WTC11 (cell line): ENCODE results near the gene ADORA1. TPM values are rescaled to one million over a fixed set of nuclear protein-coding genes. Genes with fewer than 3 reads are reported as not detected.

ENCODE experiments used
- ATAC-seq: fragments of 200-7000 bp; cut with Tn5 transposase; 2 replicates; pipeline ENCODE4 v1.10.0; 2021; ENCODE audit warnings: mild to moderate bottlenecking, moderate library complexity
- CTCF ChIA-PET: fragments of 300-600 bp; sonication (Branson Sonifier 250); formaldehyde crosslinking; loops from one replicate; lab custom pipeline; 2021; ENCODE audit warnings: antibody characterized with exemption; lab: Charles Lee
- POLR2A ChIA-PET: fragments of 350-600 bp; sonication (Branson Sonifier 250); formaldehyde crosslinking; loops from one replicate; lab custom pipeline; 2021; ENCODE audit warnings: antibody characterized with exemption; lab: Charles Lee
- DNase-seq: peaks from one replicate; pipeline ENCODE4 v3.0.0; 2021; ENCODE audit warnings: low spot score
- H3K27ac Mint-ChIP-seq: 2 replicates; pipeline ENCODE4 v1.8.0; 2021; ENCODE audit warnings: mixed read lengths
- H3K27me3 Mint-ChIP-seq: 2 replicates; pipeline ENCODE4 v1.8.0; 2021; ENCODE audit warnings: low read depth, mild to moderate bottlenecking, moderate library complexity, mixed read lengths
- H3K36me3 Mint-ChIP-seq: 2 replicates; pipeline ENCODE4 v1.8.0; 2021; ENCODE audit warnings: mixed read lengths
- H3K4me1 Mint-ChIP-seq: 2 replicates; pipeline ENCODE4 v1.8.0; 2022; ENCODE audit warnings: mixed read lengths
- H3K4me3 Mint-ChIP-seq: 2 replicates; pipeline ENCODE4 v1.8.0; 2021; ENCODE audit warnings: mild to moderate bottlenecking, moderate library complexity, mixed read lengths
- H3K9me3 Mint-ChIP-seq: 2 replicates; pipeline ENCODE4 v1.8.0; 2021; ENCODE audit warnings: mixed read lengths
- ARID4B ChIP-seq: sonication (generic); formaldehyde crosslinking; IDR thresholded peaks from 2 replicates; pipeline ENCODE4 v1.8.0; 2023; ENCODE audit warnings: missing genetic modification reagents, mild to moderate bottlenecking, borderline replicate concordance
- CREB1 ChIP-seq: sonication (generic); formaldehyde crosslinking; IDR thresholded peaks from 2 replicates; pipeline ENCODE4 v1.8.0; 2023; ENCODE audit warnings: mild to moderate bottlenecking, missing genetic modification reagents
- CREM ChIP-seq: sonication (generic); formaldehyde crosslinking; IDR thresholded peaks from 2 replicates; pipeline ENCODE4 v1.8.1; 2022; ENCODE audit warnings: mild to moderate bottlenecking, missing genetic modification reagents, moderate library complexity
- ELF4 ChIP-seq: sonication (generic); formaldehyde crosslinking; IDR thresholded peaks from 2 replicates; pipeline ENCODE4 v1.8.1; 2022; ENCODE audit warnings: low read depth, mild to moderate bottlenecking, moderate library complexity, missing genetic modification reagents
- EMX1 ChIP-seq: fragments of 250-450 bp; sonication (Bioruptor Pico); IDR thresholded peaks from 2 replicates; pipeline ENCODE4 v1.8.0; 2021; ENCODE audit warnings: mild to moderate bottlenecking
- ERG ChIP-seq: fragments of 250-450 bp; sonication (Bioruptor Pico); IDR thresholded peaks from 2 replicates; pipeline ENCODE4 v1.8.0; 2021; ENCODE audit warnings: mild to moderate bottlenecking
- ETV6 ChIP-seq: sonication (generic); formaldehyde crosslinking; IDR thresholded peaks from 2 replicates; pipeline ENCODE4 v1.8.1; 2022; ENCODE audit warnings: mild to moderate bottlenecking, missing genetic modification reagents
- FOXJ3 ChIP-seq: sonication (generic); formaldehyde crosslinking; IDR thresholded peaks from 2 replicates; pipeline ENCODE4 v1.9.0; 2021; ENCODE audit warnings: missing genetic modification reagents, mild to moderate bottlenecking, borderline replicate concordance
- GRHL2 ChIP-seq: fragments of 250-450 bp; sonication (Bioruptor Pico); IDR thresholded peaks from 2 replicates; pipeline ENCODE4 v1.8.0; 2022; ENCODE audit warnings: mild to moderate bottlenecking, moderate library complexity; ENCODE audit not compliant: insufficient replicate concordance, severe bottlenecking
- JUN ChIP-seq: sonication (generic); formaldehyde crosslinking; IDR thresholded peaks from 2 replicates; pipeline ENCODE4 v1.8.0; 2023; ENCODE audit warnings: mild to moderate bottlenecking, missing genetic modification reagents
- NR2C2 ChIP-seq: sonication (generic); formaldehyde crosslinking; IDR thresholded peaks from 2 replicates; pipeline ENCODE4 v1.8.0; 2022; ENCODE audit warnings: mild to moderate bottlenecking, missing genetic modification reagents
- SMAD4 ChIP-seq: sonication (generic); formaldehyde crosslinking; IDR thresholded peaks from 2 replicates; pipeline ENCODE4 v1.8.0; 2022; ENCODE audit warnings: mild to moderate bottlenecking, missing genetic modification reagents
- SOX15 ChIP-seq: fragments of 250-450 bp; sonication (Bioruptor Pico); IDR thresholded peaks from 2 replicates; pipeline ENCODE4 v1.9.0; 2021; ENCODE audit warnings: mild to moderate bottlenecking
- TEAD1 ChIP-seq: sonication (generic); formaldehyde crosslinking; IDR thresholded peaks from 2 replicates; pipeline ENCODE4 v1.8.0; 2022; ENCODE audit warnings: mild to moderate bottlenecking, missing genetic modification reagents
- ZNF232 ChIP-seq: sonication (generic); formaldehyde crosslinking; IDR thresholded peaks from 2 replicates; pipeline ENCODE4 v1.8.0; 2022; ENCODE audit warnings: mild to moderate bottlenecking, missing genetic modification reagents
- total RNA-seq: library from RNA; stranded (reverse); gene quantifications from 3 replicates; pipeline ENCODE4 v1.2.3, GENCODE V29; 2021
- TF ChIP-seq, protein P1 (sequence below): sonication (generic); formaldehyde crosslinking; IDR thresholded peaks from 2 replicates; pipeline ENCODE4 v1.8.0; 2023; ENCODE audit warnings: mild to moderate bottlenecking, missing genetic modification reagents
- TF ChIP-seq, protein P2 (sequence below): fragments of 250-450 bp; sonication (Bioruptor Pico); IDR thresholded peaks from 2 replicates; pipeline ENCODE4 v1.9.0; 2021; ENCODE audit warnings: mild to moderate bottlenecking
- TF ChIP-seq, protein P3 (sequence below): fragments of 250-450 bp; sonication (Bioruptor Pico); IDR thresholded peaks from 2 replicates; pipeline ENCODE4 v1.9.0; 2021; ENCODE audit warnings: moderate library complexity, mild to moderate bottlenecking, inconsistent platforms, borderline replicate concordance
- TF ChIP-seq, protein P4 (sequence below): sonication (generic); formaldehyde crosslinking; IDR thresholded peaks from 2 replicates; pipeline ENCODE4 v1.8.1; 2022; ENCODE audit warnings: mild to moderate bottlenecking, moderate library complexity, missing genetic modification reagents

The ADORA1 gene
- total RNA-seq, 1 experiment from 2014 or later, result 1.8 TPM

DNA sequence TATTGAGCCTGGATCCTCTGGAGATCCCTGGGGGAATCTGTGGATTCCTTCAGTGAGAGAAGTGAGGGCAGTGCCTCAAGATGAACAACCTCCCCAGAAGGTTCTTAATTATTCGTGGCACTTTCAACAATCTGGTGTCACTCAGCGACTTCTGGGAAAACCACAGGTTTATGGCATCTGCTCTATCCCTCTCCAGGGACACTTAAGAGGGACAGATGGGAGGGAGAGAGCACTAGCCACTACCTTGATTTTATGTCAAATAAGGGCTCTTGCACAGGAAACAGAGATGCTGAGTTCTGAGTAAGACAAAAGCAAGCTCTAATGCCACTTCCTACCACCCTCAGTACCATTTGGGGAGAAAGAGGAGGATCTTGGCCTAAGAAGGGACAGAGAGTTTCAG lies 80.2 kb downstream of the ADORA1 start:
- Mint-ChIP-seq H3K36me3 (no peaks in the 10 kb centered on the region), H3K27ac (no peak overlapping the region), H3K4me1 (no peaks in the 10 kb centered on the region), H3K9me3 (no peaks in the 10 kb centered on the region), H3K27me3 (no peaks in the 10 kb centered on the region; the same call in 1 of the 2 replicates)
- CTCF ChIA-PET, result interaction anchor here (0.8 to 1.7 kb wide), 6 partner anchors 9 to 169 kb away, joined by 3 to 4 read pairs (median 3); no protein-coding TSS in a partner anchor
- no peak for ATAC-seq
- TF ChIP-seq, protein P1, sequence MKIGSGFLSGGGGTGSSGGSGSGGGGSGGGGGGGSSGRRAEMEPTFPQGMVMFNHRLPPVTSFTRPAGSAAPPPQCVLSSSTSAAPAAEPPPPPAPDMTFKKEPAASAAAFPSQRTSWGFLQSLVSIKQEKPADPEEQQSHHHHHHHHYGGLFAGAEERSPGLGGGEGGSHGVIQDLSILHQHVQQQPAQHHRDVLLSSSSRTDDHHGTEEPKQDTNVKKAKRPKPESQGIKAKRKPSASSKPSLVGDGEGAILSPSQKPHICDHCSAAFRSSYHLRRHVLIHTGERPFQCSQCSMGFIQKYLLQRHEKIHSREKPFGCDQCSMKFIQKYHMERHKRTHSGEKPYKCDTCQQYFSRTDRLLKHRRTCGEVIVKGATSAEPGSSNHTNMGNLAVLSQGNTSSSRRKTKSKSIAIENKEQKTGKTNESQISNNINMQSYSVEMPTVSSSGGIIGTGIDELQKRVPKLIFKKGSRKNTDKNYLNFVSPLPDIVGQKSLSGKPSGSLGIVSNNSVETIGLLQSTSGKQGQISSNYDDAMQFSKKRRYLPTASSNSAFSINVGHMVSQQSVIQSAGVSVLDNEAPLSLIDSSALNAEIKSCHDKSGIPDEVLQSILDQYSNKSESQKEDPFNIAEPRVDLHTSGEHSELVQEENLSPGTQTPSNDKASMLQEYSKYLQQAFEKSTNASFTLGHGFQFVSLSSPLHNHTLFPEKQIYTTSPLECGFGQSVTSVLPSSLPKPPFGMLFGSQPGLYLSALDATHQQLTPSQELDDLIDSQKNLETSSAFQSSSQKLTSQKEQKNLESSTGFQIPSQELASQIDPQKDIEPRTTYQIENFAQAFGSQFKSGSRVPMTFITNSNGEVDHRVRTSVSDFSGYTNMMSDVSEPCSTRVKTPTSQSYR (CRISPR knock-in tag), result no peak
- TF ChIP-seq ERG (CRISPR knock-in tag) (no peak), FOXJ3 (no peak), GRHL2 (CRISPR knock-in tag) (no peak), CREB1 (no peak), TEAD1 (CRISPR knock-in tag) (no peak), ELF4 (CRISPR knock-in tag) (no peak)
- TF ChIP-seq, all 79 proteins: peak for 0
- H3K4me3 Mint-ChIP-seq, result no peak overlapping the region
- POLR2A ChIA-PET, result no interaction called here
- DNase-seq, result no peak

DNA sequence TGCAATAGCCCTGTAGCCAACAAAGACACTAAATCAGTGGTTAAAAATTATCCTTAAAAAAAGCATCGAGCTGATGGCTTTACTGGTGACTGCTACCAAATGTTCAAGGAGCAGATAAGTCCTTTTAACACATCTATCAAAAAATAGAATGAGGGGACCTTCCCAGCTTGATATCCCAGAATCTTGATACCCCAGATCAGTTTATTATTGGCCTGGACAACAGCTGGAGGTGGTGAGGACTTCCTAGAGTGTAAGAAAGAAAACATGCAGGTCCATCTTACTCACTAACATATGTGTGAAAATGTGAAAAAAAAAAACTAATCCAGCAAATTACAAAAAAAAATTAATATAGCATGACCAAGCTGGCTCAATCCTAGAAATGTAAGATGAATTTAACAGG lies 80.7 kb downstream of the ADORA1 start:
- Mint-ChIP-seq H3K4me1 (no peaks in the 10 kb centered on the region), H3K9me3 (no peaks in the 10 kb centered on the region), H3K4me3 (no peak overlapping the region), H3K36me3 (no peaks in the 10 kb centered on the region), H3K27me3 (no peaks in the 10 kb centered on the region; the same call in 1 of the 2 replicates), H3K27ac (no peak overlapping the region)
- POLR2A ChIA-PET, result no interaction called here
- CTCF ChIA-PET, result interaction anchor here (0.8 to 1.7 kb wide), 6 partner anchors 8 to 169 kb away, joined by 3 to 4 read pairs (median 3); no protein-coding TSS in a partner anchor
- DNase-seq (no peak), ATAC-seq (no peak)
- TF ChIP-seq JUN, result no peak
- TF ChIP-seq, protein P1 (CRISPR knock-in tag), result no peak
- TF ChIP-seq SMAD4 (CRISPR knock-in tag), result no peak
- TF ChIP-seq ARID4B (CRISPR knock-in tag), result no peak
- no peak for TF ChIP-seq CREM (CRISPR knock-in tag)
- TF ChIP-seq TEAD1 (CRISPR knock-in tag), result no peak
- TF ChIP-seq EMX1 (CRISPR knock-in tag), result no peak
- TF ChIP-seq, protein P2, sequence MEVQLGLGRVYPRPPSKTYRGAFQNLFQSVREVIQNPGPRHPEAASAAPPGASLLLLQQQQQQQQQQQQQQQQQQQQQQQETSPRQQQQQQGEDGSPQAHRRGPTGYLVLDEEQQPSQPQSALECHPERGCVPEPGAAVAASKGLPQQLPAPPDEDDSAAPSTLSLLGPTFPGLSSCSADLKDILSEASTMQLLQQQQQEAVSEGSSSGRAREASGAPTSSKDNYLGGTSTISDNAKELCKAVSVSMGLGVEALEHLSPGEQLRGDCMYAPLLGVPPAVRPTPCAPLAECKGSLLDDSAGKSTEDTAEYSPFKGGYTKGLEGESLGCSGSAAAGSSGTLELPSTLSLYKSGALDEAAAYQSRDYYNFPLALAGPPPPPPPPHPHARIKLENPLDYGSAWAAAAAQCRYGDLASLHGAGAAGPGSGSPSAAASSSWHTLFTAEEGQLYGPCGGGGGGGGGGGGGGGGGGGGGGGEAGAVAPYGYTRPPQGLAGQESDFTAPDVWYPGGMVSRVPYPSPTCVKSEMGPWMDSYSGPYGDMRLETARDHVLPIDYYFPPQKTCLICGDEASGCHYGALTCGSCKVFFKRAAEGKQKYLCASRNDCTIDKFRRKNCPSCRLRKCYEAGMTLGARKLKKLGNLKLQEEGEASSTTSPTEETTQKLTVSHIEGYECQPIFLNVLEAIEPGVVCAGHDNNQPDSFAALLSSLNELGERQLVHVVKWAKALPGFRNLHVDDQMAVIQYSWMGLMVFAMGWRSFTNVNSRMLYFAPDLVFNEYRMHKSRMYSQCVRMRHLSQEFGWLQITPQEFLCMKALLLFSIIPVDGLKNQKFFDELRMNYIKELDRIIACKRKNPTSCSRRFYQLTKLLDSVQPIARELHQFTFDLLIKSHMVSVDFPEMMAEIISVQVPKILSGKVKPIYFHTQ, result no peak
- TF ChIP-seq NR2C2 (CRISPR knock-in tag), result no peak
- TF ChIP-seq, protein P3, sequence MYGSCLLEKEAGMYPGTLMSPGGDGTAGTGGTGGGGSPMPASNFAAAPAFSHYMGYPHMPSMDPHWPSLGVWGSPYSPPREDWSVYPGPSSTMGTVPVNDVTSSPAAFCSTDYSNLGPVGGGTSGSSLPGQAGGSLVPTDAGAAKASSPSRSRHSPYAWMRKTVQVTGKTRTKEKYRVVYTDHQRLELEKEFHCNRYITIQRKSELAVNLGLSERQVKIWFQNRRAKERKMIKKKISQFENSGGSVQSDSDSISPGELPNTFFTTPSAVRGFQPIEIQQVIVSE (CRISPR knock-in tag), result no peak
- no peak for TF ChIP-seq ZNF232 (CRISPR knock-in tag)
- no peak for TF ChIP-seq ETV6 (CRISPR knock-in tag)
- TF ChIP-seq, protein P4, sequence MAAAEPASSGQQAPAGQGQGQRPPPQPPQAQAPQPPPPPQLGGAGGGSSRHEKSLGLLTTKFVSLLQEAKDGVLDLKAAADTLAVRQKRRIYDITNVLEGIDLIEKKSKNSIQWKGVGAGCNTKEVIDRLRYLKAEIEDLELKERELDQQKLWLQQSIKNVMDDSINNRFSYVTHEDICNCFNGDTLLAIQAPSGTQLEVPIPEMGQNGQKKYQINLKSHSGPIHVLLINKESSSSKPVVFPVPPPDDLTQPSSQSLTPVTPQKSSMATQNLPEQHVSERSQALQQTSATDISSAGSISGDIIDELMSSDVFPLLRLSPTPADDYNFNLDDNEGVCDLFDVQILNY (CRISPR knock-in tag), result no peak
- no peak for TF ChIP-seq SOX15 (CRISPR knock-in tag)
